Spleen (tissue), 11 donors: Measurements from ENCODE around the gene MARCHF9. TPM values are rescaled to one million over a fixed set of nuclear protein-coding genes. Genes with fewer than 3 reads are reported as not detected.

ENCODE experiments used
- DNase-seq: peaks from one replicate; pipeline ENCODE4 v3.0.0-alpha.2; 2020
- H3K27ac ChIP-seq, 8 donors: fragments of 200-600 bp; sonication (generic) in 7 of 8; 1 replicate in 4 of 8; 2 replicates in 4 of 8; pipeline versions ENCODE4 v1.5.0 to v1.8.0; 2016 to 2021; ENCODE audit warnings: inconsistent platforms in 4 of 8, mild to moderate bottlenecking in 4 of 8, moderate library complexity in 1 of 8
- H3K27me3 ChIP-seq, 7 donors: fragments of 200-600 bp; sonication (generic) in 6 of 7; replicated peaks in 1 of 7; 1 replicate in 4 of 7; 2 replicates in 3 of 7; pipeline versions ENCODE4 v1.5.0 to v1.8.0; 2016 to 2021; ENCODE audit warnings: inconsistent platforms in 3 of 7, mild to moderate bottlenecking in 1 of 7
- H3K36me3 ChIP-seq, 6 donors: fragments of 200-600 bp; sonication (generic) in 5 of 6; 1 replicate in 4 of 6; 2 replicates in 2 of 6; pipeline versions ENCODE4 v1.5.0 to v1.8.0; 2016 to 2021; ENCODE audit warnings: inconsistent platforms in 2 of 6
- H3K4me1 ChIP-seq, 6 donors: fragments of 200-600 bp; sonication (generic) in 5 of 6; 1 replicate in 3 of 6; 2 replicates in 3 of 6; pipeline versions ENCODE4 v1.5.0 to v1.8.0; 2016 to 2021; ENCODE audit warnings: inconsistent platforms in 3 of 6
- H3K4me3 ChIP-seq, 8 donors: fragments of 200-600 bp; sonication (generic) in 7 of 8; 1 replicate in 4 of 8; 2 replicates in 4 of 8; pipeline versions ENCODE4 v1.5.0 to v1.8.0; 2016 to 2021; ENCODE audit warnings: inconsistent platforms in 4 of 8, mild to moderate bottlenecking in 4 of 8, moderate library complexity in 2 of 8
- H3K9me3 ChIP-seq, 8 donors: fragments of 200-600 bp; sonication (generic) in 7 of 8; 1 replicate in 4 of 8; 2 replicates in 4 of 8; pipeline versions ENCODE4 v1.5.0 to v1.8.0; 2016 to 2021; ENCODE audit warnings: inconsistent platforms in 4 of 8
- POLR2A ChIP-seq, 3 donors: fragments of 450-650 bp; IDR thresholded peaks; one replicate each; pipeline ENCODE4 v1.5.1; 2017; ENCODE audit warnings: antibody characterized with exemption in 3 of 3, mild to moderate bottlenecking in 1 of 3
- POLR2AphosphoS5 ChIP-seq, 3 donors: sonication (generic); formaldehyde crosslinking; IDR thresholded peaks; one replicate each; pipeline ENCODE4 v1.5.1; 2017; ENCODE audit warnings: antibody characterized with exemption in 3 of 3
- WGBS, 5 donors: extraction: QIAGEN DNeasy Blood & Tissue Kit in 3 of 5; methylation state at CpG; one replicate each; pipeline versions ENCODE4 v1.1.5 to v1.1.7; 2013 to 2018; 5-methylcytosine and 5-hydroxymethylcytosine counted together
- intact Hi-C: fragments of 100-400 bp; cut with DNase I; formaldehyde crosslinking; loops from one replicate; pipeline ENCODE4 v1.15.0; 2023; ENCODE audit warnings: low total_unique reads
- polyA plus RNA-seq, 3 donors: library from polyadenylated mRNA; stranded (reverse); fragments of 200-250 nt; gene quantifications; one replicate each; pipeline ENCODE4 v1.2.1, GENCODE V29; 2013
- total RNA-seq, 7 donors: library from RNA; depleted of rRNA in 3 of 7; stranded (reverse); fragments of >200 nt in 3 of 7; fragmentation: NEBNext Ultra II Directional in 4 of 7; extraction: Animal tissue kit (Norgen Biotek cat#: 25700) in 4 of 7; gene quantifications; one replicate each; pipeline versions ENCODE4 v1.1.0 to v1.2.1, GENCODE V29; 2016 to 2021
- TF ChIP-seq, protein P1 (sequence below), 11 experiments: fragments of 200-600 bp in 7 of 11; fragments of 450-650 bp in 4 of 11; sonication (generic) in 4 of 11; IDR thresholded peaks in 8 of 11; conservative IDR thresholded peaks in 3 of 11; 1 replicate in 7 of 11; 2 replicates in 4 of 11; pipeline versions ENCODE4 v1.4.0 to v1.8.0; 2016 to 2021; ENCODE audit warnings: antibody characterized with exemption in 11 of 11, inconsistent platforms in 4 of 11, mild to moderate bottlenecking in 1 of 11
- donor health status: healthy with polysubstance abuse.
- donor health status: DM: no; HTN: no; CAD: no; lungs with moderate emphysema.
- donor health status: DM: no; HTN: no; CAD: no.
- donor health status: Bipolar disorder and iron deficiency.
- donor health status: healthy.
- donor health status: DM: no; HTN: no; CAD: no.
- donor health status: DM: yes; HTN: yes; CAD: no.

The MARCHF9 gene
- total and polyA plus RNA-seq, 10 donors, result 17.2 to 49.0 (median 27.1) TPM

DNA sequence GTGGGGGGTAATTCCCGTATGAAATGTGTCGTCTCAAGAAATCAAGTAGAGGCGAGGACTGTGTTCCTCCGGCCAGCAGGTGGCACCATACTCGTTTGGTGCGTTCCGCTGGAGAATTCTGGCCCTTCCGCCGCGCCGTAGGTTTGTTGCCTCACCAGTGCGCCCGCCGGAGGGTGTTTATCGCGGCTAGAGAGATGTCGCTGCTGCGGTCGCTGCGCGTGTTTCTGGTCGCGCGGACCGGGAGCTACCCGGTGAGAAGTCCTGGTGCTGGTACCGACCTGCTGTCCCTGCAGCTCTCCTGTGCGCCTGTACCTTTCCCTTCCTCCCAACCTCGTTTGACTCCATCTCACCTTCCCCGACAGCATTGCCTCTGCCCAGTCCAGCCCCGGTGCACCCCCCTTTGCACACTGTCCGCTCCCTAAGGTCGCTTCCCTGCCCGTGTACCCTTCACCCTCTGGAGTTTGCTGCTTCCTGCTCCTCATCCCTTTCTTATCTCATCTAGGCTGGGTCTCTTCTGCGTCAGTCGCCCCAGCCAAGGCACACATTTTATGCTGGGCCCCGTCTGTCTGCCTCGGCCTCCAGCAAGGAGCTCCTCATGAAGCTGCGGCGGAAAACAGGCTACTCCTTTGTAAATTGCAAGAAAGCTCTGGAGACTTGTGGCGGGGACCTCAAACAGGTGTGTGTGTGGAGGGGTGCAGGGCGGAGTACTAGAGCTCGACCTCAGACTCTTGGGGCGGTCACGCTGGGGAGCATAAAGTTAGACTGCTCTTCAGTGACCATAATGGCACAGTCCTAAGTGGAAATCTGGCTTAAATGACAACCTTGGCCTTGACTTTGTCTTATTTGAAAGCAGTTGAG is 27.9 kb downstream of the MARCHF9 start, which contains the start of gene TSFM:
TSFM (plus strand) TSS at position 180 of the 858 bp plus-strand sequence; CDS start at position 195, 15 bp downstream.
- TF ChIP-seq, protein P1, sequence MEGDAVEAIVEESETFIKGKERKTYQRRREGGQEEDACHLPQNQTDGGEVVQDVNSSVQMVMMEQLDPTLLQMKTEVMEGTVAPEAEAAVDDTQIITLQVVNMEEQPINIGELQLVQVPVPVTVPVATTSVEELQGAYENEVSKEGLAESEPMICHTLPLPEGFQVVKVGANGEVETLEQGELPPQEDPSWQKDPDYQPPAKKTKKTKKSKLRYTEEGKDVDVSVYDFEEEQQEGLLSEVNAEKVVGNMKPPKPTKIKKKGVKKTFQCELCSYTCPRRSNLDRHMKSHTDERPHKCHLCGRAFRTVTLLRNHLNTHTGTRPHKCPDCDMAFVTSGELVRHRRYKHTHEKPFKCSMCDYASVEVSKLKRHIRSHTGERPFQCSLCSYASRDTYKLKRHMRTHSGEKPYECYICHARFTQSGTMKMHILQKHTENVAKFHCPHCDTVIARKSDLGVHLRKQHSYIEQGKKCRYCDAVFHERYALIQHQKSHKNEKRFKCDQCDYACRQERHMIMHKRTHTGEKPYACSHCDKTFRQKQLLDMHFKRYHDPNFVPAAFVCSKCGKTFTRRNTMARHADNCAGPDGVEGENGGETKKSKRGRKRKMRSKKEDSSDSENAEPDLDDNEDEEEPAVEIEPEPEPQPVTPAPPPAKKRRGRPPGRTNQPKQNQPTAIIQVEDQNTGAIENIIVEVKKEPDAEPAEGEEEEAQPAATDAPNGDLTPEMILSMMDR (IDR thresholded peaks at IDR 0.05 in 8 of 11, conservative IDR thresholded peaks at IDR 0.05 in 3 of 11), result peak; percentile 82 to 99 (median 93)
- TF ChIP-seq POLR2A (IDR thresholded peaks at IDR 0.05), result no peak
- TF ChIP-seq POLR2AphosphoS5 (IDR thresholded peaks at IDR 0.05), result peak; percentile 95 to 97 (median 96)
- DNase-seq, result peak; percentile 99
- H3K9me3 ChIP-seq, result no peaks in the 10 kb centered on the region
- peak within 1 kb of the TSS; percentile 59 to 86 (median 80) for H3K27ac ChIP-seq
- H3K27me3 ChIP-seq, result no peaks in the 10 kb centered on the region
- intact Hi-C loops, result no loop called here
- peaks cover 0 to 41% (median 28%) of the 10 kb centered on the region in 6 donors for H3K36me3 ChIP-seq
- H3K4me3 ChIP-seq, result peak within 1 kb of the TSS; percentile 64 to 99 (median 94)
- WGBS, 5 donors, result 1 to 2% (median 1%) methylated on average over 42 to 45 of the region's 45 CpGs
- peaks cover 14 to 57% (median 41%) of the 10 kb centered on the region in 6 donors for H3K4me1 ChIP-seq

DNA sequence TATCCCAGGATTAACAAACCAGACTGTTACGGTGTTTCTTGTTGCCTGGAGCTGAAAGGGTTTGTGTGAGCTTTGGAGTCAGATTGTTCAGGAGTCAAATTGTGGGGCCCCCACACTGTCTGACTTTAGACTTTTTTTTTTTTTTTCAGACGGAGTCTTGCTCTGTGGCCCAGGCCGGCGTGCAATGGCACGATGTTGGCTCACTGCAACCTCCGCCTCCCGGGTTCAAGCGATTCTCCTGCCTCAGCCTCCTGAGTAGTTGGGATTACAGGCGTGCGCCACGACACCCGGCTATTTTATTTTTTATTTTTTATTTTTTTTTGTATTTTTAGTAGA is 28.5 kb downstream of the MARCHF9 start:
- 86 to 93% (median 89%) methylated on average over 12 of the region's 12 CpGs for WGBS, 5 donors
- intact Hi-C loops, result no loop called here
- no peaks in the 10 kb centered on the region for H3K27me3 ChIP-seq
- TF ChIP-seq, protein P1 (IDR thresholded peaks at IDR 0.05 in 8 of 11, conservative IDR thresholded peaks at IDR 0.05 in 3 of 11), result no peak
- TF ChIP-seq POLR2AphosphoS5 (IDR thresholded peaks at IDR 0.05) (no peak), POLR2A (IDR thresholded peaks at IDR 0.05) (no peak)
- no peak for DNase-seq
- H3K4me3 ChIP-seq, result peak overlapping the region; percentile 64 to 99 (median 94)
- peaks cover 14 to 57% (median 41%) of the 10 kb centered on the region in 6 donors for H3K4me1 ChIP-seq
- no peaks in the 10 kb centered on the region for H3K9me3 ChIP-seq
- peak overlapping the region in 3 of 8 donors; percentile 82 to 84 (median 83) for H3K27ac ChIP-seq
- H3K36me3 ChIP-seq, result peaks cover 0 to 47% (median 34%) of the 10 kb centered on the region in 6 donors

DNA sequence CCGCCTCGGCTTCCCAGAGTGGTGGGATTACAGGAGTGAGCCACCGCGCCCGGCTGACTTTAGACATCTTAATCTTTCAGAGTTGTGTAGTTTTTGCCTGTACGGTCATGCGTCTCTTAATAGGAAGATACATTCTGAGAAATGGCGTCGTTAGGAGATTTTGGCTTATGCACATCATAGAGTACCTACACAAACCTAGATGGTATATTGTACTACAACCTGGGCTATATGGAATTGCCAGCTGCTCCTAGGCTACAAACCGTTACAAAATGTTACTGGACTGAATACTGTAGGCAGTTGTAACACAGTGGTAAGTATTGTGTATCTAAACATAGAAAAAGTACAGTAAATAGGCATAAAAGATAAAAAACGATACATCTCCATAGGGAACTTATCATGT is 29.0 kb downstream of the MARCHF9 start:
- Histone ChIP-seq H3K27ac (no peak overlapping the region), H3K36me3 (peaks cover 0 to 51% (median 39%) of the 10 kb centered on the region in 6 donors), H3K4me1 (peaks cover 14 to 57% (median 41%) of the 10 kb centered on the region in 6 donors), H3K27me3 (no peaks in the 10 kb centered on the region), H3K9me3 (no peaks in the 10 kb centered on the region), H3K4me3 (peak overlapping the region in 6 of 8 donors; percentile 84 to 98 (median 94))
- TF ChIP-seq, protein P1 (IDR thresholded peaks at IDR 0.05 in 8 of 11, conservative IDR thresholded peaks at IDR 0.05 in 3 of 11), result no peak
- TF ChIP-seq POLR2A (IDR thresholded peaks at IDR 0.05) (no peak), POLR2AphosphoS5 (IDR thresholded peaks at IDR 0.05) (no peak)
- 93 to 97% (median 94%) methylated on average over 11 of the region's 11 CpGs for WGBS, 5 donors
- DNase-seq, result no peak
- intact Hi-C loops, result no loop called here

DNA sequence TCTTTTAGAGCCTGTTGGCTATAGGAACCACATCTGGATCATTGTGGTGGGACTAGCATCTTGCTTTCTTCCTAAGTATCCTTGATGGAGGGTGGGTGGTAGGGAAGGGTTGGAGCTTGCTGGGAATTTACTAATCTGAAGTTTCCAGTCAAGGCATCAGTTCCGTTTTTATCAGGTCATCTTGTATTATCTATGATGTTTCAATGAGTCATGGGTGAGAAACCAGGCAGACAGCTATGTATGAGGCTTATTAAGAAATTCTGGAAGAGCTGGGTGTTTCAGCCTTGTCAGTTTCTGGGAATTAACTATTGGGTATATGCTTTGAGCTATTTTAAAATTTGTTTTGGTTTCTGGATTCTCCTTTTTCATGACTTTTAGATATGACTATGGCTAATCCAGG is 39.0 kb downstream of the MARCHF9 start:
- Histone ChIP-seq H3K27me3 (no peaks in the 10 kb centered on the region), H3K36me3 (peaks cover 0 to 100% (median 70%) of the 10 kb centered on the region in 6 donors), H3K4me3 (no peak overlapping the region), H3K9me3 (no peaks in the 10 kb centered on the region), H3K4me1 (peaks cover 0 to 10% (median 2%) of the 10 kb centered on the region in 6 donors), H3K27ac (no peak overlapping the region)
- WGBS, 5 donors, result 61 to 79% (median 72%) methylated on average over 1 of the region's 1 CpG
- intact Hi-C loops, result no loop called here
- TF ChIP-seq POLR2A (IDR thresholded peaks at IDR 0.05), result no peak
- no peak for TF ChIP-seq POLR2AphosphoS5 (IDR thresholded peaks at IDR 0.05)
- TF ChIP-seq, protein P1 (IDR thresholded peaks at IDR 0.05 in 8 of 11, conservative IDR thresholded peaks at IDR 0.05 in 3 of 11), result no peak
- no peak for DNase-seq
